PC-3 (cell line): ENCODE results near the gene NOTCH4. TPM values are rescaled to one million over a fixed set of nuclear protein-coding genes. Genes with fewer than 3 reads are reported as not detected.

Experiments used
- ATAC-seq: fragments of 200-7000 bp; cut with Tn5 transposase; 2 replicates; pipeline ENCODE4 v1.9.1; 2020; ENCODE audit warnings: mild to moderate bottlenecking, moderate library complexity
- BruUV-seq: library from RNA; stranded (reverse); fragments of 400-500 nt; replicated peaks from 2 replicates; lab custom pipeline; 2021; lab: Mats Ljungman, UMichigan
- CTCF ChIA-PET: fragments of 300-600 bp; sonication (Branson Sonifier 250); formaldehyde crosslinking; loops from one replicate; lab custom pipeline; 2022; ENCODE audit warnings: antibody characterized with exemption; lab: Charles Lee
- POLR2A ChIA-PET: fragments of 300-600 bp; sonication (Branson Sonifier 250); formaldehyde crosslinking; loops from one replicate; lab custom pipeline; 2022; ENCODE audit warnings: antibody characterized with exemption; ENCODE audit not compliant: unreplicated experiment; lab: Charles Lee
- DNase-seq: peaks from one replicate; pipeline ENCODE4 v3.0.0-alpha.2; 2015
- H2AFZ ChIP-seq: fragments of 300-600 bp; sonication (generic); 2 replicates; pipeline ENCODE4 v1.6.0; 2016; ENCODE audit warnings: antibody characterized with exemption, low read length
- H3F3A ChIP-seq: fragments of 300-600 bp; sonication (generic); one replicate; pipeline ENCODE4 v1.6.0; 2017; ENCODE audit warnings: antibody characterized with exemption, low read length, control low read depth, mild to moderate bottlenecking; ENCODE audit not compliant: unreplicated experiment
- H3K27ac ChIP-seq: fragments of 300-600 bp; sonication (generic); 2 replicates; pipeline ENCODE4 v1.5.1; 2016; ENCODE audit warnings: mild to moderate bottlenecking, low read length
- H3K27me3 ChIP-seq: fragments of 300-600 bp; sonication (generic); 2 replicates; pipeline ENCODE4 v1.6.1; 2016; ENCODE audit warnings: low read length, mixed read lengths
- H3K36me3 ChIP-seq: fragments of 300-600 bp; sonication (generic); 2 replicates; pipeline ENCODE4 v1.6.1; 2016; ENCODE audit warnings: low read depth, mixed run types, low read length, mixed read lengths
- H3K4me1 ChIP-seq: fragments of 300-600 bp; sonication (generic); 2 replicates; pipeline ENCODE4 v1.5.1; 2016; ENCODE audit warnings: low read length; ENCODE audit not compliant: insufficient read depth
- H3K4me2 ChIP-seq: fragments of 300-600 bp; sonication (generic); 2 replicates; pipeline ENCODE4 v1.6.0; 2016; ENCODE audit warnings: low read length
- H3K4me3 ChIP-seq: fragments of 300-600 bp; sonication (generic); 2 replicates; pipeline ENCODE4 v1.5.1; 2016; ENCODE audit warnings: mild to moderate bottlenecking, low read length, mixed read lengths
- H3K79me2 ChIP-seq: fragments of 300-600 bp; sonication (generic); 2 replicates; pipeline ENCODE4 v1.6.1; 2017; ENCODE audit warnings: low read length, mixed read lengths
- H3K9ac ChIP-seq: fragments of 300-600 bp; sonication (generic); 2 replicates; pipeline ENCODE4 v1.6.0; 2016; ENCODE audit warnings: mild to moderate bottlenecking, low read length
- H3K9me2 ChIP-seq: fragments of 300-600 bp; sonication (generic); replicated peaks from 2 replicates; pipeline ENCODE4 v1.6.1; 2016; ENCODE audit warnings: mixed run types, low read length, mixed read lengths
- H3K9me3 ChIP-seq: fragments of 300-600 bp; sonication (generic); 2 replicates; pipeline ENCODE4 v1.6.1; 2016; ENCODE audit warnings: low read length, mixed read lengths
- H4K20me1 ChIP-seq: fragments of 300-600 bp; sonication (generic); 2 replicates; pipeline ENCODE4 v1.6.1; 2016; ENCODE audit warnings: low read length, mixed read lengths
- CTCF ChIP-seq: fragments of 300-600 bp; sonication (generic); conservative IDR thresholded peaks from 2 replicates; pipeline ENCODE4 v1.5.1; 2017; ENCODE audit warnings: antibody characterized with exemption, low read depth, mild to moderate bottlenecking, low read length
- EZH2 ChIP-seq: fragments of 300-600 bp; sonication (generic); IDR thresholded peaks from one replicate; pipeline ENCODE4 v1.6.1; 2017; ENCODE audit warnings: antibody characterized with exemption, mild to moderate bottlenecking, low read length; ENCODE audit not compliant: unreplicated experiment
- EZH2phosphoT487 ChIP-seq: fragments of 300-600 bp; sonication (generic); IDR thresholded peaks from 2 replicates; pipeline ENCODE4 v1.6.1; 2018; ENCODE audit warnings: mild to moderate bottlenecking, antibody characterized with exemption, low read length, borderline replicate concordance
- intact Hi-C: fragments of 100-400 bp; cut with micrococcal nuclease; formaldehyde crosslinking; loops from 2 replicates; pipeline ENCODE4 v1.9.0; 2023
- total RNA-seq: library from RNA; depleted of rRNA; stranded (reverse); fragments of >200 nt; gene quantifications from 2 replicates; pipeline ENCODE4 v1.2.3, GENCODE V29; 2014

The NOTCH4 gene
- total RNA-seq, 1 experiment from 2014 or later = 1.7 TPM

- Histone ChIP-seq H3K4me1 (peaks cover 10% of the 10 kb centered on the region), H3K4me3 (no peak overlapping the region), H3K27ac (no peak overlapping the region), H3K79me2 (peaks cover 13% of the 10 kb centered on the region), H3K27me3 (no peaks in the 10 kb centered on the region), H3K9me3 (no peaks in the 10 kb centered on the region), H3K9me2 (no peaks in the 10 kb centered on the region), H3K36me3 (no peaks in the 10 kb centered on the region), H2AFZ (no peak overlapping the region), H4K20me1 (no peaks in the 10 kb centered on the region), H3K4me2 (no peak overlapping the region), H3F3A (no peaks in the 10 kb centered on the region), H3K9ac (no peak overlapping the region)
- ChIA-PET POLR2A (no interaction called here), CTCF (no interaction called here)
- TF ChIP-seq EZH2 (no peak), EZH2phosphoT487 (no peak), CTCF (no peak)
- DNase-seq = no peak
- intact Hi-C loops = no loop called here
- BruUV-seq = no TSS peak
- ATAC-seq = no peak
Measured at GRCh38 chr6:32149932-32150870, 73.7 kb downstream of the NOTCH4 start.

- no peak overlapping the region for H3K4me2 ChIP-seq
Measured at GRCh38 chr6:32149092-32149755, 74.6 kb downstream of the NOTCH4 start.

More at GRCh38 chr6:32149092-32149755, 74.6 kb downstream of the NOTCH4 start:
- no peaks in the 10 kb centered on the region for H3K9me2 ChIP-seq
- H2AFZ ChIP-seq = no peak overlapping the region
- CTCF ChIA-PET = interaction anchor here (0.6 kb wide), 1 partner anchor 51 kb away, joined by 3 read pairs; no protein-coding TSS in a partner anchor
- intact Hi-C loops = no loop called here
- no peaks in the 10 kb centered on the region for H3K27me3 ChIP-seq
- no peak overlapping the region for H3K4me3 ChIP-seq
- no peaks in the 10 kb centered on the region for H3F3A ChIP-seq
- DNase-seq (no peak), ATAC-seq (no peak)
- BruUV-seq = no TSS peak
- no peak overlapping the region for H3K9ac ChIP-seq
- POLR2A ChIA-PET = no interaction called here
- no peaks in the 10 kb centered on the region for H3K36me3 ChIP-seq
- TF ChIP-seq CTCF (no peak), EZH2phosphoT487 (no peak), EZH2 (no peak)
- H4K20me1 ChIP-seq = no peaks in the 10 kb centered on the region
- H3K27ac ChIP-seq = no peak overlapping the region
- no peaks in the 10 kb centered on the region for H3K9me3 ChIP-seq
- peaks cover 7% of the 10 kb centered on the region for H3K4me1 ChIP-seq
- H3K79me2 ChIP-seq = peaks cover 3% of the 10 kb centered on the region
